GM18873 (cell line): ENCODE results near the gene COL5A1.
"Not testable (repeated sequence)": the region's sequence is repeated elsewhere in the genome, so short reads cannot be mapped to it uniquely, and the experiment has no call there.

ENCODE experiments used
- ATAC-seq: cut with Tn5 transposase; IDR thresholded peaks from one replicate; pipeline ENCODE4 v1.9.1; 2021; ENCODE audit warnings: mild to moderate bottlenecking, moderate library complexity, moderate number of reproducible peaks; ENCODE audit not compliant: unreplicated experiment, low FRiP score

Gene COL5A1

DNA sequence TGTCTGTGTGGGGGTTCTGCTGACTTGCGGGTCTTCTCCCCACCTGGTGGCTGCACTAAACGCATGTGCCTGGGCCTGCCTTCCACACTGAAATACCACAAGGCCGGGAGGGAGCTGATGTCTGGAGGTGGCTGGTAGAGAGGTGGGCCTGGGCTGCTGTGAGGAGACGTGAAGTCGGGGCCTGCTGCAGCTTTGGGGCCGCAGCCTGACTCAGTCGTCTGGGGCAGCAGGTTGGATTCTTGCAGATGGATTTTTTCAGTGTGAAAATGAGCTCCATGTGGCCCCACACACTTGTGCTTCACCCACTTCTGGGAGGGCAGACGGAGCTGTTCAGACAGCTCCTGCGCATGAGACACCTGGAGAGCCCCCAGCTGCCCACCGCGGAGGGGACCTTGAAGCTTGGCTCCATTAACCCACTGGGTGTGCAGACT lies 29.3 kb downstream of the COL5A1 start:
- ATAC-seq: no peak

DNA sequence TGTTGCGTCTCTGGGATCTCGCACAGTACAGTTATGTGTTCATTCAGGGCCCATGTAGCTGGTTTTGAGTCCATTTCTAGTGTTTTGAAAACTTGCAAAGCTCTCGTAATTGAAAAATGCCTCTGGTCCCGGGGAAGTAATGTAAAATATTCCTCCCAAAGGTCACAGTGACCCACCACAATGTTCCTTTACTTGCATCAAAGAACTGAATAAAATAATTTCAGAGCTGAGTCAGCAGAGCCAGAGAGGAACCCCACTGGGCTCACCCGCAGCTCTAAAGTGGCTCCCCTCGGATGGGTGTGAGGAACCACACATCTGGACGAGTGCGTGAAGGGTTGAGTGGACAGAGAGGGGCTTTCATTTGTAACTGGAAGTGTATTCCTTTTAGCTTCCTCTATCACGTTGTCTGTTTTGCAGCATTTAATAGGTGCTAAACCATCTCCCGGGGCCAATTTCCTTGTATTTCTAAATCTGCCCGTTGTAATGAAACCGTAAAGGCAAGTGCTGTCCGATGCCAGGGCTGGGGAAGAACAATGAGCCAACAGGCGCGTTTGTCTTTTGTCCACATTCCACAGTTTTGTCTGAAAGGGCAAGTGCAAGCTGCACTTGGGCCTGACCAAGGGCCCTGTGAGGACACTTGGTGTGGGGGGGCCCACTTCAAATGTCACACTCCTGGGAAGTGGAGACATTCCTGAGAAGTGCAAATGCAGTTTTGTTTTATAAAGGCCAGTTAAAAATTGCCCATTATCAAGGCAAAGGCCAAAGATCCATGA lies 29.9 kb downstream of the COL5A1 start:
- no peak for ATAC-seq

DNA sequence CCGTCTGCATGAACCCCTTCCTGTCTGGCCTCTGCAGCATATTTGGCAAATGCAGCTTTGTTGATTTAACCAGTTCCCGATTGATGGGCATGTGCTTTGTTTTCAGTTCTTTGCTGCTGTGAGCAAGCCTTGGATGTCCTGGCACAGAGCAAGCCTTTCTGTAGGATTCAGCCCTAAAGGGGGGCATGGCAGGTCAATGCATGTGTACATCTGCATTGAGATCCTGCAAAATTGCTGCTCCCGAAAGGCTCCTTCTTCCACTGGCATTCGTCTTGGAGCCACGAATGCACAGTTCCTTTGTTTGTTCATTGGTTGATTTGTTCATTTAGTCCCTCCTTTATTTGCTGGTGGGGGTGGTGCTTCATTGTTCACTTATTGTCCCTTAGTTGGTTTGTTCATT lies 34.8 kb downstream of the COL5A1 start:
- ATAC-seq: no peak

DNA sequence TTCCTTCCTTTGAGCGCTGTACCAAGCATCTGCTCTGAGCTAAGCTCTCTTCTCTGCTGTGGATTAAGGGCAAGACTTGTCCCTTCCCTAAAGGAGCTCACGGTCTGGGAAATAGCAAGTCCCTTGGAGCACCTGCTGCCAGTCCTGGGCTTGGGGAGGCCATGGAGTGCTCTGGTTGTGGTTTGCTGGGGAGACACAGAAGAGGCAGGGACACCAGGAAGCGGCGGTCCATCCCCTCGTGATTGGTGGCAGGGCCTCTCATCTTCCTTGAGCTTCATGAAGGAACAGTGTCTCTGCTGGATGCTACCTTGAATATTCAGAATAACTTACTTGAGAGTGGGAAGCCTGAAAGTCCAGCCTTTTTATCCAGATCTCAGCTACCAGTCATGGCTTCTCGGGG lies 35.3 kb downstream of the COL5A1 start:
- ATAC-seq: no peak

DNA sequence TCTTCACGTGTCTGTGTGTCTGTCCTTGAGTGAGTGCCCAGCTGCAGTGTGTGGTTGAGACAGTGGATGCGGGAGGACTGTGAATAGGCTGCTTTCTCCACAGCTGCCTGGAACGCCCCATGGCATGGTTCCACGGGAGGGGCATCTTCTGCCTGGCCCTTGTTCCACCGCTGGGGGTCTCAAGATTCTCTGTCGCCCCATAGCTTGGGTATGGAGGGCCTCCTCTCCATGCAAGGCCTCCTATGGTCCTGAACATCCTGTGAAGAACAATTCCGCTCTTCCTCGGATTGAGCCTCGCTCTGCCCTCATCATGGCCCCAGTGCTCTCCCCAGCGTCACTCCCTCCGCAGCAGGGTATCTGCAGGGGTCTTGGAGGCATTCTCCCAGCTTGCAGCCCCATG lies 36.1 kb downstream of the COL5A1 start:
- ATAC-seq: no peak

DNA sequence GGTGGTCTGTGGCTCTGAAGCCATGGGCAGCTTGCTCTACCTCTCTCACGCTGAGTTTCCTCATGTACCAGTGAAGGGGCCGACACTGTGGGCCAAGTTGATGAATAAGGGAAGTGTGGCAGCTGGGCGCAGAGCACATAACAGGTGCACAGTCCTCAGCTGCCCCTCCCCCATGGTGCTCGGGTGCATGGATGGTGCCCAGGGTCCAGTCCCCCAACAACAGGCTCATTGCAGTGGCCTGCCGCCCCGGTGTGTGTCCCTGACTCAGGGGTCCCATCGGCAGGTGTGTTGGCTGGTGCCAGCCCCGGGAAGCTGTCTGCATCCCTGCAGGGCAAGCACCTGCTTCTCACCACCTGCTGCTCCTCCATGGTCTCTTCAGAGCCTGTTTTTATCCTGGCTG lies 36.6 kb downstream of the COL5A1 start:
- no peak for ATAC-seq

DNA sequence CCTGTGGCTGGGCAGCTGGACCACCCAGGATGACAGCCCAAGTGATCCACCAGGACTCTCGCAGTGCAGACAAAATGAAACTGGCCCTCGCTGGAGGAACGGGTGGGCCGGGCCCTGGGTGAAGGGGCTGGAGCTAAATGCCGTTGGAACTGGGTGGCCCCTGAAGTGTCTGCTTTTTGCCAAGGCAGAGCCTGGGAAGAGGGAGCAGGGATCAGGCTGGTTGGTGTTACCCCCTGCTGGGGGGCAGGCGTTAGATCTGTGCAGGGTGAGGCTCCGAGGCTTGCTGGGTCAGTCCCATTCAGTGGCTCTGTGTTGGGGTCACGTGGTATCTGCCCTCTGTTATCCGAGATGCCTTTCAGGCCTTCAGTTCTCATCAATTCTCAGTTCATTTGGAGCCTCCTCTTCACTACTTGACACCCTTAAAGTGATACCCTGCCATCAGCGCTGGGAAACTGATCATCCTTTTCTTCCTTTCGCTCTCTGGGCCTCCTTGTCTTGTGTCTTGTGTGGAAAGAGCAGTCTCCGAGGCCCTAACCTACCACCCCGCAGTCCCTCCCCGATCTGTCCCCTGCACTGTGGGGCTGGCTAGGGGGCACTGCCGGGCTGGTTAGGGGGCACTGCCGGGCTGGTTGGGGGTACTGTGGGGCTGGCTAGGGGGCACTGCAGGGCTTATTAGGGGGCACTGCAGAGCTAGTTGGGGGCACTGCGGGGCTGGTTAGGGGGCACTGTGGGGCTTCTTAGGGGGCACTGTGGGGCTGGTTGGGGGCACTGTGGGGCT lies 37.3 kb downstream of the COL5A1 start:
- ATAC-seq: no peak

DNA sequence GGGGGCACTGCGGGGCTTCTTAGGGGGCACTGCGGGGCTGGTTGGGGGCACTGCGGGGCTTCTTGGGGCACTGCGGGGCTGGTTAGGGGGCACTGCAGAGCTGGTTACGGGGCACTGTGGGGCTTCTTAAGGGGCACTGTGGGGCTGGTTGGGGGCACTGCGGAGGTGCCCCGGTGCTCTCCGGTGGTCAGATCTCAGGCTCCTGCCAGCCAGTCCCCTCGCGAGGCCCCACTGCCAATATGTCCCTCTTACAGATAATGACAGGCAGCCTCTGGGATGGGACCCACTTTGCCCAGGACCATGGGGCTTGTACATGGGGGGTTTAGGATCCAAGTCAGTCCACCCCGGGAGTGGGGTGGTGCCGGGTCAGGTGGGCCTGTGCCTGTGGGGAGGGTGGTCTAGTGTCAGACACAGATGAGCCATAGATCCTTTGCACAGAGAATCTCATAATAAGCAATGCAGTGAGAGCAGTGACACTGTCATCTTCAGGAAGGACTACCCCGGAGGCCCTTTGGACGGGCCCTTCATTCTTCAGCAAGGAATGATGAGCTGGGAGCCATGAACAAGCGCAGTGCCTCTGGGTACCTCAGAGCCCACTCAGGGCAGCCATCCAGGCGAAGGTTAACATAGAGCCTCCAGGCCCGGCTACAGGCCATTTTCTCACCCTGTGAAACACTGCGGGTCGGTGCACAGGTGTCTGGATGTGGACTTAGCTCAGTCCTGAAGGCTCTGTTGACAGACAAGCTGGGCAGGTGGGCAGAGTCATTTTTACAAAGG lies 38.2 kb downstream of the COL5A1 start:
- ATAC-seq: no peak

DNA sequence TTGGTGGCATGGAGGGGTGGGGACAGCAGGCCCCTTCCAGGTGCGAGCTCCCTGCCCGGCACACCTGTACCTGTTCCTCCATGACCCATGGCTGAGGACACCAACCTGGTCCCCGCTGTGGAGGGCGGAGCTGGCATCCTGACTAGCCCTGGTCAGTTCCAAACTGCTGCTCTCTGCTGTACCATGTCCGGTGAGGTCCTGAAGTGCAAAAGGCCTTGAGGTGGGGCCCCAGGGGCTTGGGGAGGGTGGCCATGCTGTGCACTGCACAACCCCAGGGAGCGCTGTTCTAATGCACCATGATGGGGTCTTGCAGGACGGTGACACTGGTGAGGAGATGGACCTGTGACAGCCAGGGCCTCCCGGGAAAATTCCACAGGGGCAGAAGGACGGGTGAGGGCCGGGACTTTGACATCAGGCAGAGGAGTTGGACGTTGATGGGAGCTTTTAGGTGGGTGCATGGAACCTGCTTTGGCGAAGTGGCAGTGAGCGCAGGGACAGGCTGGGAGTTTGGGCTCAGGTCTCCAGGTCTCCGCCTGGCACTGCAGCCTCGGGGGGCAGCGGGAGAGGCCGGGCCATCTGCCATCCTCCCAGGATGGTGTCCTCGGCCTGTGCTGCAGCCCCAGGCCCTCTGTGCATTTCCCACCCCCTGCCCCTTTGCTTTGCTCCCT lies 38.9 kb downstream of the COL5A1 start:
- no peak for ATAC-seq

DNA sequence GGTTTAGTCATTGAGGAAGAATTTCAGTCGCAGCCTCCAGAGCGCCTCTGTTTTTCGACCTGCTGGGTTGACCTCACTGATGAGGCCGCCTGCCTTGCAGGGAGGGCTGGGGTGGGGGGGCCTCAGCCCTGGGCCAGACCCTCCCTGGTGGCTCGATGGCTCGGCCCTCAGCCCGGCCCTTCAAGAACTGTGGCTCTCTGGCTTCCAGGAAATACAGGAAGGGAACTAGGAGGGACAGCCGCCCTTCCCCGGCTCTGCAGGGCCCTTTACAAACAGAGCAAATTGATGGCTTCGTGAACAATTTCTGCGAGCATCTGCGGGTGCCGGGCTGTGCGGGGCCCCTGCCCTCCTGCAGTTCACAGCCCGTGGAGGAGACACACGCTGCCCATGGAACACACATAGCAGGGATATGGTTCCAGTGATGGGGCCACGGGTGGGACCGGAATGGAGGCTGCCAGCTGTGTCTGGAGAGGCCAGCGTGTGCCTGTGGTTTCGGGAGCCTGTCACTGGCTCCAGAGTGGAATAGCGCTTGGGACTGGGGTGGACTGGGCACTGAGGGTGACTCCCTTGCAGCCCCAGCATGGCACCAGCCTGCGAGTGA lies 39.6 kb downstream of the COL5A1 start:
- ATAC-seq: no peak

DNA sequence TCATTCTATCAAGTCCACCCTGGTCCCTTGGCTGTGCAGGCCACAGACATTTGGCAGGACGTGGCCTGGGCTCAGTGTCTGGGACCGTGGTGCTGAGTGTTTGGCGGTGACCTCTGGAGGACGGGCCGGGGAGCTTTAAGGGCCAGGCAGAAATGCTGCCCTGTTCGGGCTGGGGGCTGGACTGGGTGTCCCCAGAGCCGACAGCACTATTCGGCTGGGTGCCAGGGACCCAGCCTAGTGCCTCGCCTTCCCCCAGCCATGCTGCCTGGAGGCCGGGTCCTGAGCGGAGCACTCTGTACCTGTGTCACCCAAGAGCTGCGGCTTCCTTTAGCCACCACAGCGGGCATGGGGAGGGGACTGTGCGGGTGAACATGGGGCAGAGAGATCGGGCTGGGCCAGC lies 40.4 kb downstream of the COL5A1 start:
- ATAC-seq: no peak

DNA sequence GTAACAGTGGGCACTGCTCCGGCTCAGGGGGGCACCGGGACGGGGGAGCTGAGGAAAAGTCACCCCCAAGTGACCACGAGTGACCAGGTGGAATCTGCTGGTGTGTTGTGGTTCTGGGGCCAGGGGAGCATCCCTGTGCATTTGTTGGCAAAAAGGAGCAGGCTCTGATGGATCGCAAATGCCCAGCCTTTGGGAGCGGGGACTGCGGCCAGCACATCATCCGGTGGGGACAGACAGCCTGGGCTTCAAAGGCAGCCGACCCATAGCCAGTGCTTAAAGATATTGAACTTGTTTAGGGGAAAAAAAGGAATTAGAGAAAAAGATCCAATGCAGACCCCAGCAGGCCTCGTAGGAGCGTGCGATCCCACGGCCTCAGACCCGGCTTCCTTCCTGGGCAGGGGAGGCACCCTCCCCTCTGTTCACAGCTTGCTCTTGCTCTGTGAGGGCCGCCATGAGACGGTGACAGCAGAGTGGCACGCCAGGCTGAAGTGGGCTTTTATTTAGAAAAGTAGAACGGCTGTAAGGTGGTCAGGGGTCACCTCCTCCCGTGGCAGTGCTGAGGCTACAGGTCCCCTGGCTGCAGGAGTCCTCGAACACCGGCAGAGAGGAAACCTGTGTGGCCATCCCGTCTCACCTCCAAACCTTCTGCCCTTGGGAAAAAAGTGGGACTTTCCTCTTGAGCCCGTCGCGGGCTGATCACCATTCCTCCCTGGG lies 41.2 kb downstream of the COL5A1 start:
- no peak for ATAC-seq

DNA sequence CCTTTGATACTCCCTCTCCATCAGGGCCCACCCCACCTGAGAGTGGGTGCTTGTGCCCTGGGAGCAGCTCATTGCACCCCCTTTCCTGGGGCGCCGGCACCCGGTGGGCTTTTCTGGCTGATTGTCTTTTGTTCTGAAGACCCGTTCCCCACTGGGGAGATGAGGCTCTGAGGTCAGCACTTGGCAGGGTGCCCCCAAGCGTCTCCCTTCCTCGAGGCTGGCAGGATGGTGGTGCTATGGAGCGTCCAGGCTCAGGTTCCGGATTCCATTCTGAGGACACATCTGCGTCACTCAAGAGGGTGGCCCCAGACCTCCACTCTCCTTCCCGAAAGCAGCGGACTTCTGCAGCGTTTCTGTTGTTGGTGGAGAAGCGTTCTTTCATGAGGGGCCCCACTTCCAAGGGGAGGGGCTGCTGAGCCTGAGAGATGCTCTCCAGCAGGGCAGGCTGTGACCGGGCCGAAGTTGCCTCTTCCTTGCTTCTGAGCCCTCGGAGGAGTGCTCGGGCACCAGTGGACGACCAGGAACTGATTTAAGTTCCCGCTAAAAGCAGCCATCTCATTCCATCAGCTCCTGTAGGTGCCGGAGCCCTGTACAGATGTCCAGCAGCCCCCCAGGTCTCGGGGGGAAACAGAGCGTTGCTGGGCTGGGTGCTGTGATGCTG lies 42.2 kb downstream of the COL5A1 start:
- no peak for ATAC-seq

DNA sequence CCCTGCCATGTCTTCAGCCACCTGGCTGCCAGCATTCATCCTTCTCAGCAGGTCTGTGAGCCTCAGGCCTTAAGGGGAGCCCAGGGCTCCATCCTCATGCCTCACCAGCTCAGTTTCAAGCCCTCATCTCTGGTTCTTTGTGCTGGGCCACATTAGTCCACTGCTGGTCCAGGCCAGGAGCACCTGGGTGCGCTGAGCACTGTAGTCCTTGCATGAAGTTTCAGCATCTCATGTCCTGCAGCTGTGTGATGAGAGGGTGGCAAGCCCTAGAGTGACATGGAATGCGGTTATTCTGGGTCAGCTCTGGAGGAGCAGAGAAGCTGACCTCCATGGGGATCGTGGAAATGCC lies 42.7 kb downstream of the COL5A1 start:
- ATAC-seq: no peak

DNA sequence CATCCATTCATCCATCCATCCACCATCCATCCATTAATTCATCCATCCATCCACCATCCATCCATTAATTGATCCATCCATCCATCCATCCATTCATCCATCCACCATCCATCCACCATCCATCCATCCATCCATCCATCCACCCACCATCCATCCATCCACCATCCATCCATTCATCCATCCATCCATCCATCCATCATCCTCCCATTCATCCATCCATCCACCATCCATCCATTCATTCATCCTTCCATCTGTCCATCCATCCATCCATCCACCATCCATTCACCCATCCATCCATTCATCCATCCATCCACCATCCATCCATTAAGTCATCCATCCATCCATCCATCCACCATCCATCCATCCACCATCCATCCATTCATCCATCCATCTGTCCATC lies 43.3 kb downstream of the COL5A1 start:
- not testable (repeated sequence) for ATAC-seq

DNA sequence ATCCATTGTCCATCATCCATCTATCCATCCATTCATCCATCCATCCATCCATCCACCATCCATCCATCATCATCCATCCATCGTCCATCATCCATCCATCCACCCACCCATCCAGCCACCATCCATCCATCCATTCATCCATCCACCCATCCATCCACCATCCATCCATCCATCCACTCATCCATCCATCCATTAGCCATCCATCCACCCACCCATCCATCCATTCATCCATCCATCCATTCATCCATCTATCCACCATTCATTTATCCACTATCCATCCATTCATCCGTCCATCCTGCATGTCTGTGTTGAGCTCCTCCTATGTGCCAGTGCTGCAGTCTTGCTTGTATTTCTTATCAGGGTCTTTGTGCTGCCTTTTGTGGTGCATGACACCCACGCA lies 44.2 kb downstream of the COL5A1 start:
- ATAC-seq: no peak

DNA sequence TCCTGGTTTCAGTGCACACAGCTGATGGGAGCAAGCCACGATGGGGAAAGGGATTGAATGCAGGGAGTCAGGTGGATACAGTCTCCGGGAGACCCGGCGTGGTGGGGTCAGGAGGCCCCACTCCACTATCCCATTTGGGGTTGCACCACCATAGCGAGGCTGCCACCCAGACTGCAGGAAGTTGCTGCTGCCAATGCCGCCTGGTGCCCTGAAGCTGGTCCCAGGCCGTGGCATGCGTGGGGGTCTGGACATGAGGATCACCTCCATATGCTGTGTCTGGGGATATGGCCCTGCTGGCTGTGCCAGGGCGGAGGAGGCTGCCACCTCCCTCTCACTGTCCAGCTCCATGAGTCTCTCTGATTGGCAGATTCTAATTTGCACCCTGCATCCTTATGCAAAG lies 45.3 kb downstream of the COL5A1 start:
- no peak for ATAC-seq

DNA sequence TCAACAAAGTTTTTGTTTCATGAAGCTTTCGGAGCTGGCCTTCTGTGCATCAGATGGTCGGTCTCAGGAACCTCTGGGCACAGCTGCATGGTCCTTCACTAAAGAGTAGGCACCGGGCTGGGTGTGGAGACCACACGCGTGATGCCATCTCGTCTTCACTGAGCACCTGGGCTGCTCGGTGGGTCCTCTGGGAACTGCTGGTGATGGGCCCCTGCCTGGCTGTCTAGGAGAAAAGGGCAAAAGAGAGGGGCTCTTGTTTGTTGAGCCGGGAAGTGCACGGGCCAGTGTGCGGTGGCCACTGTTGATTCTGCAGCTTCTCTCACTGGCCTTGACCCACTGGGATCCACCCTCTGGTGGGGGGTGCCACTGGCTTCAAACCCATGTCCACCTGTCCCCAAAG lies 46.0 kb downstream of the COL5A1 start:
- ATAC-seq: no peak

DNA sequence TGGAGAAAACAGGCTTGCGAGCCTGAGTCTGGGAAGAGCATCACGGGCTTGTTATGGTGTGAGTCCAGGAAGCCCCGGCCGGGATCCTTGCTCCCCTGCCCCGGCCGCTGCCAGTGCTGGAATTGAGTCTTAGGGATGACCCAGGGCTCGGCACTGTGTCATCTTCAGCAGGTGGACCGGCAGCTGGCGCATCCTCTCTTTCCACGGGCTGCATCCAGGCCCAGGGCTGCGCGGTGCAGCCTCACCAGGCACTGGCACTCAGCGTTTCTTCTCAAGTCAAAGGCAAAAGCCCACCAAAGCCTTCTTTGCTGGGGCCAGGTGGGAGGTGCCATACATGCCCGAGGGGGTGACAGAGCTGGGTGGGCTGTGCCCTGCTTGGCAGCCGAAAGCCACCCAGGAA lies 46.6 kb downstream of the COL5A1 start:
- no peak for ATAC-seq
